ENCODE measurements around the gene PEX14. TPM values are rescaled to one million over a fixed set of nuclear protein-coding genes. Genes with fewer than 3 reads are reported as not detected.

The PEX14 gene
- total and polyA plus RNA-seq, 10 of the 15 experiments (the other 5 are each of a cell fraction or from before 2014, with no cell fraction given), result 1.4 to 23.2 (median 12.0) TPM

DNA sequence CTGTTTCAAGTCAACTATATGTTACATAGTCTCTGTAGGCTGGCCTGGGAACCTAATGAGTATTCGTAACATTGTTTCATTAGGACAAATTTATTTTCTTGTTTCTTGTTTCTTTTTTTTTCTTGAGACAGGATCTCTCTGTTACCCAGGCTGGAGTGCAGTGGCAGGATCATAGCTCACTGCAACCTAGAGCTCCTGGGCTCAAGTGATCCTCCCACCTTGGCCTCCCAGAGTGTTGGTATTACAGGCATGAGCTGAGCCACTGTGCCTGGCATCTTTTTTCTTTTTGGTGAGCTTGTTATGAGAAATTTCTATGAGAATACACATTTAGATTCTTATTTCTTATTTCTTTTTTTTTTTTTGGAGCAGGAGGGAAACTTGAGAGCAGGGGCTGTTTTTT, 37.7 kb upstream of the PEX14 start:
- ATAC-seq, result no peak
- RAD21 ChIA-PET (ENCODE audit: unreplicated experiment), result no interaction called here
- intact Hi-C loops (cut with micrococcal nuclease; ENCODE audit: unreplicated experiment), result no loop called here
- TF ChIP-seq SKIL (IDR thresholded peaks at IDR 0.05; ENCODE audit: low read depth, poor library complexity, severe bottlenecking), result no peak
- no peak for TF ChIP-seq BCL3 (IDR thresholded peaks at IDR 0.05; ENCODE audit: borderline replicate concordance, insufficient read depth, low read depth, low read length, poor library complexity, severe bottlenecking)
- TF ChIP-seq SMAD1 (IDR thresholded peaks at IDR 0.05; ENCODE audit: low read depth, partially characterized antibody), result no peak
- no peak for TF ChIP-seq MLLT1 (IDR thresholded peaks at IDR 0.05)
- TF ChIP-seq, protein P1, sequence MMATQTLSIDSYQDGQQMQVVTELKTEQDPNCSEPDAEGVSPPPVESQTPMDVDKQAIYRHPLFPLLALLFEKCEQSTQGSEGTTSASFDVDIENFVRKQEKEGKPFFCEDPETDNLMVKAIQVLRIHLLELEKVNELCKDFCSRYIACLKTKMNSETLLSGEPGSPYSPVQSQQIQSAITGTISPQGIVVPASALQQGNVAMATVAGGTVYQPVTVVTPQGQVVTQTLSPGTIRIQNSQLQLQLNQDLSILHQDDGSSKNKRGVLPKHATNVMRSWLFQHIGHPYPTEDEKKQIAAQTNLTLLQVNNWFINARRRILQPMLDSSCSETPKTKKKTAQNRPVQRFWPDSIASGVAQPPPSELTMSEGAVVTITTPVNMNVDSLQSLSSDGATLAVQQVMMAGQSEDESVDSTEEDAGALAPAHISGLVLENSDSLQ (IDR thresholded peaks at IDR 0.05), result no peak
- TF ChIP-seq MEF2A (IDR thresholded peaks at IDR 0.05; ENCODE audit: insufficient read depth, low read depth, low read length), result no peak
- no peak for TF ChIP-seq RB1 (IDR thresholded peaks at IDR 0.05; ENCODE audit: borderline replicate concordance)
- TF ChIP-seq LARP7 (IDR thresholded peaks at IDR 0.05), result no peak
- TF ChIP-seq, protein P2, sequence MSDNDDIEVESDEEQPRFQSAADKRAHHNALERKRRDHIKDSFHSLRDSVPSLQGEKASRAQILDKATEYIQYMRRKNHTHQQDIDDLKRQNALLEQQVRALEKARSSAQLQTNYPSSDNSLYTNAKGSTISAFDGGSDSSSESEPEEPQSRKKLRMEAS (IDR thresholded peaks at IDR 0.05; ENCODE audit: low read depth, low read length), result no peak
- TF ChIP-seq, protein P3, sequence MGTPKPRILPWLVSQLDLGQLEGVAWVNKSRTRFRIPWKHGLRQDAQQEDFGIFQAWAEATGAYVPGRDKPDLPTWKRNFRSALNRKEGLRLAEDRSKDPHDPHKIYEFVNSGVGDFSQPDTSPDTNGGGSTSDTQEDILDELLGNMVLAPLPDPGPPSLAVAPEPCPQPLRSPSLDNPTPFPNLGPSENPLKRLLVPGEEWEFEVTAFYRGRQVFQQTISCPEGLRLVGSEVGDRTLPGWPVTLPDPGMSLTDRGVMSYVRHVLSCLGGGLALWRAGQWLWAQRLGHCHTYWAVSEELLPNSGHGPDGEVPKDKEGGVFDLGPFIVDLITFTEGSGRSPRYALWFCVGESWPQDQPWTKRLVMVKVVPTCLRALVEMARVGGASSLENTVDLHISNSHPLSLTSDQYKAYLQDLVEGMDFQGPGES (IDR thresholded peaks at IDR 0.05), result no peak
- no peak for TF ChIP-seq RELB (IDR thresholded peaks at IDR 0.05; ENCODE audit: low read depth)
- no peak for TF ChIP-seq SIN3A (IDR thresholded peaks at IDR 0.05; ENCODE audit: low read depth, low read length)
- no peak for TF ChIP-seq ZNF217 (IDR thresholded peaks at IDR 0.05)
- TF ChIP-seq IRF4 (IDR thresholded peaks at IDR 0.05; ENCODE audit: low read depth, low read length), result no peak
- TF ChIP-seq PAX8 (IDR thresholded peaks at IDR 0.05), result no peak
- TF ChIP-seq TBL1XR1 (IDR thresholded peaks at IDR 0.05; ENCODE audit: low read depth, low read length), result no peak

More for the DNA sequence above, 37.7 kb upstream of the PEX14 start:
- H2AFZ ChIP-seq (ENCODE audit: control insufficient read depth, low read depth, low read length), result no peak overlapping the region
- H3K27me3 ChIP-seq (replicated peaks in 1 of 2; ENCODE audit: control insufficient read depth in 2 of 2, insufficient read depth in 2 of 2, low read length in 1 of 2), result no peaks in the 10 kb centered on the region
- no peaks in the 10 kb centered on the region for H4K20me1 ChIP-seq (ENCODE audit: control insufficient read depth, insufficient read depth)
- DNase-seq (ENCODE audit: low read depth, low spot score) (no peak), FAIRE-seq (no peak)
- H3K36me3 ChIP-seq (ENCODE audit: control insufficient read depth in 2 of 2, insufficient read depth in 2 of 2, low read length in 1 of 2), result no peaks in the 10 kb centered on the region
- no peak overlapping the region for H3K27ac ChIP-seq (ENCODE audit: control insufficient read depth, insufficient read depth)
- in situ Hi-C loops (cut with MboI), result loop anchor here (10.0 kb wide), 1 partner anchor 428 kb away; no protein-coding TSS in a partner anchor
- ChIA-PET POLR2A (no interaction called here), SMC1A (ENCODE audit: uncharacterized antibody, unreplicated experiment) (interaction anchor here (9.0 kb wide), 1 partner anchor 56 kb away, joined by 122 read pairs; no protein-coding TSS in a partner anchor), CTCF (interaction anchor here (1.2 to 10.5 kb wide), 2 partner anchors 19 to 57 kb away, joined by 8 to 292 read pairs; no protein-coding TSS in a partner anchor)
- 100% methylated on average over 1 of the region's 1 CpG for WGBS (ENCODE audit: insufficient coverage, insufficient replicate concordance, low lambda C conversion rate, missing lambda C conversion rate)
- H3K79me2 ChIP-seq (ENCODE audit: control insufficient read depth, insufficient read depth, low read length), result no peaks in the 10 kb centered on the region
- no peaks in the 10 kb centered on the region for H3K9me3 ChIP-seq (replicated peaks; ENCODE audit: control insufficient read depth, insufficient read depth, low read length)
- peaks cover 15% of the 10 kb centered on the region; the same call in 1 of the 2 replicates for H3K4me1 ChIP-seq (ENCODE audit: control insufficient read depth, insufficient read depth, low read length)
- H3K4me2 ChIP-seq (ENCODE audit: control insufficient read depth, insufficient read depth), result no peak overlapping the region
- BruUV-seq (replicated peaks), result no TSS peak
- H3K9ac ChIP-seq (ENCODE audit: control insufficient read depth, insufficient read depth, low read length), result no peak overlapping the region
- no peak overlapping the region for H3K4me3 ChIP-seq
